Epidermal melanocyte (primary cell): ENCODE data around the gene CBX4.

ENCODE experiments used
- DNase-seq: peaks from one replicate; pipeline ENCODE4 v3.0.0; 2011; ENCODE audit warnings: low spot score; ENCODE audit not compliant: insufficient read length

CBX4 gene

GRCh38 chr17:79802039-79802735, 37.1 kb downstream of the CBX4 start:
- DNase-seq, result no peak

GRCh38 chr17:79801156-79802038, 37.8 kb downstream of the CBX4 start:
- no peak for DNase-seq

- no peak for DNase-seq
These were observed 38.7 kb downstream of the CBX4 start for GRCh38 chr17:79800325-79801155.

GRCh38 chr17:79799538-79800324, 39.5 kb downstream of the CBX4 start:
- no peak for DNase-seq

GRCh38 chr17:79799174-79799537, 40.1 kb downstream of the CBX4 start:
- no peak for DNase-seq

GRCh38 chr17:79798299-79799173, 40.7 kb downstream of the CBX4 start:
- DNase-seq, result no peak

- no peak for DNase-seq
These were observed 41.5 kb downstream of the CBX4 start for GRCh38 chr17:79797492-79798298.

GRCh38 chr17:79796763-79797491, 42.3 kb downstream of the CBX4 start, which contains the start of gene CBX8:
Gene CBX8 (minus strand): TSS chr17:79797077. CDS start chr17:79796998, 79 bp downstream.
- DNase-seq, result peak; percentile 99

- no peak for DNase-seq
These were observed 42.8 kb downstream of the CBX4 start for GRCh38 chr17:79796444-79796762.

- DNase-seq, result no peak
These were observed 43.3 kb downstream of the CBX4 start for GRCh38 chr17:79795795-79796443.

GRCh38 chr17:79794659-79795511, 44.4 kb downstream of the CBX4 start:
- DNase-seq, result no peak

- no peak for DNase-seq
These were observed 45.3 kb downstream of the CBX4 start for GRCh38 chr17:79793924-79794304.

GRCh38 chr17:79792984-79793923, 46.0 kb downstream of the CBX4 start:
- no peak for DNase-seq

- DNase-seq, result no peak
These were observed 46.8 kb downstream of the CBX4 start for GRCh38 chr17:79792341-79792871.

- no peak for DNase-seq
These were observed 47.5 kb downstream of the CBX4 start for GRCh38 chr17:79791735-79792161.
